DOHH2 (cell line): ENCODE results near the gene PKP3.

ENCODE experiments used
- EZH2phosphoT487 ChIP-seq: fragments of 200-600 bp; sonication (generic); IDR thresholded peaks from 2 replicates; pipeline ENCODE4 v1.6.1; 2017; ENCODE audit warnings: borderline replicate concordance, mild to moderate bottlenecking, antibody characterized with exemption, low read length, moderate library complexity, mixed read lengths
- TF ChIP-seq, protein P1 (sequence below): fragments of 200-600 bp; sonication (generic); IDR thresholded peaks from one replicate; pipeline ENCODE4 v1.5.1; 2014; ENCODE audit warnings: antibody characterized with exemption, mild to moderate bottlenecking, low read depth, low read length; ENCODE audit not compliant: poor library complexity, severe bottlenecking

DNA sequence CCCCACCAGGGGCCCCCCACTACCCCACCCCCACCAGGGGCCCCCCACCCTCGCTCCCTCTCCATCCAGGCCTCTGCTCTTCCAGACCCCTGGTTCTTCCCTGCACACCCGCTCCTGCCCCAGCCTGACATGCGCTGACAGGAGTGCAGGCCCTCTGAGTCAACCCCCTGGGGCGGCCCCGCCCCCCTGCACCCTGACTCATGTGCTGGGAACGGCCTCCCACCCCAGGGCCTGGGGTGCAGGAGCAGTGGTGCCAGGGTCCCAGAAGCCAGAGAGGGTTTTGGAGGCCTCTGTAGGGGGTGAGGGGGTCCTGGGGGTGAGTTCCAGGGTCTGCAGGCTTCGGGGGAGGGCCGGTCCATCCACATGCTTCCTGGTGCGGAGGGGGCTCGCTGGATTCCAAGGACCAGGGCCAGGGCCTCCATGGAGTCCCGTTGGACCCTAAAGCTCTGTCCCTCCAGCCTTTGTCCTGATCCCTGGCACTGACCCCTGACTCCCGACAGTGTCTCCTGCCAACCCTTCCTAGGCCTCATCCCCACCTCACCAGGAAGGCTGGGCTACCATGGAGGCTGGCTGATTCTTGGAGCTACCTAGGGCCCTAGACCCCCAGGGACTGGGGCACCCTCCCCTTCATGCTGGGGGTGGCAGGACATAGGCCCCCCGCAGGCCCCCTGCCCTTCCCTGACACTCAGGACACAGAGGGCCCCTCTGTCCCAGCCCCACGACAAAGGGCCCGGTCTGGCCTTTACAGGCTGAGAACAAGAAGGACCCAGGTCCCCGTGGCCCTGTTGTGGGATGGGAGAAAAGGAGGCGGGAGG, 583 bp upstream of the PKP3 start:
- TF ChIP-seq, protein P1, sequence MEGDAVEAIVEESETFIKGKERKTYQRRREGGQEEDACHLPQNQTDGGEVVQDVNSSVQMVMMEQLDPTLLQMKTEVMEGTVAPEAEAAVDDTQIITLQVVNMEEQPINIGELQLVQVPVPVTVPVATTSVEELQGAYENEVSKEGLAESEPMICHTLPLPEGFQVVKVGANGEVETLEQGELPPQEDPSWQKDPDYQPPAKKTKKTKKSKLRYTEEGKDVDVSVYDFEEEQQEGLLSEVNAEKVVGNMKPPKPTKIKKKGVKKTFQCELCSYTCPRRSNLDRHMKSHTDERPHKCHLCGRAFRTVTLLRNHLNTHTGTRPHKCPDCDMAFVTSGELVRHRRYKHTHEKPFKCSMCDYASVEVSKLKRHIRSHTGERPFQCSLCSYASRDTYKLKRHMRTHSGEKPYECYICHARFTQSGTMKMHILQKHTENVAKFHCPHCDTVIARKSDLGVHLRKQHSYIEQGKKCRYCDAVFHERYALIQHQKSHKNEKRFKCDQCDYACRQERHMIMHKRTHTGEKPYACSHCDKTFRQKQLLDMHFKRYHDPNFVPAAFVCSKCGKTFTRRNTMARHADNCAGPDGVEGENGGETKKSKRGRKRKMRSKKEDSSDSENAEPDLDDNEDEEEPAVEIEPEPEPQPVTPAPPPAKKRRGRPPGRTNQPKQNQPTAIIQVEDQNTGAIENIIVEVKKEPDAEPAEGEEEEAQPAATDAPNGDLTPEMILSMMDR, result no peak
- no peak for TF ChIP-seq EZH2phosphoT487
